HL-60/S4 treated with retinoic acid at 250 ng/mL for 4 days and 3 days (cell line): ENCODE data around the gene ZNF878.
"Not testable (repeated sequence)": the region's sequence is repeated elsewhere in the genome, so short reads cannot be mapped to it uniquely, and the experiment has no call there.

Source experiments
- in situ Hi-C: fragments of 300-500 bp; cut with MboI; formaldehyde crosslinking; loops from 2 replicates; pipeline ENCODE4 v1.7.0; 2022; ENCODE audit warnings: low sequenced_read_pairs

The ZNF878 gene

GRCh38 chr19:12052497-12053169 is at the start of gene ZNF878:
Gene ZNF878 (minus strand): TSS chr19:12052961. CDS start chr19:12052801, 160 bp downstream.
- in situ Hi-C loops = no loop called here

DNA sequence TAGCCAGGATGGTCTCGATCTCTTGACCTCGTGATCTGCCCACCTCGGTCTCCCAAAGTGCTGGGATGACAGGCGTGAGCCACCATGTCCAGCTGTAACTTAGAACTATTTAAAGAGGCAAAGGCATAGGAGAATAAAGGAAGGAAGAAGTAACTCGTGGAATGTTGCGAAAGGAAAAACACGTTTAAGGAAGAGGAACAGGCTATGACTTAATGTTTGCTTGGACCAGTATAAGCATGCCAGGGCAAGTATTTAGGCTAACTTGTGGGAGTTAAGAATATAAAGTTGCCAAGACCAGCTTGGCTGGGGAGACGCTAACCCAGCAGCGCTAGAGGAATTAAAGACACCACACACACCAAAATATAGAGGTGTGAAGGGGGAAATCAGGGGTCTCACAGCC is 45.3 kb upstream of the ZNF878 start:
- in situ Hi-C loops = no loop called here

DNA sequence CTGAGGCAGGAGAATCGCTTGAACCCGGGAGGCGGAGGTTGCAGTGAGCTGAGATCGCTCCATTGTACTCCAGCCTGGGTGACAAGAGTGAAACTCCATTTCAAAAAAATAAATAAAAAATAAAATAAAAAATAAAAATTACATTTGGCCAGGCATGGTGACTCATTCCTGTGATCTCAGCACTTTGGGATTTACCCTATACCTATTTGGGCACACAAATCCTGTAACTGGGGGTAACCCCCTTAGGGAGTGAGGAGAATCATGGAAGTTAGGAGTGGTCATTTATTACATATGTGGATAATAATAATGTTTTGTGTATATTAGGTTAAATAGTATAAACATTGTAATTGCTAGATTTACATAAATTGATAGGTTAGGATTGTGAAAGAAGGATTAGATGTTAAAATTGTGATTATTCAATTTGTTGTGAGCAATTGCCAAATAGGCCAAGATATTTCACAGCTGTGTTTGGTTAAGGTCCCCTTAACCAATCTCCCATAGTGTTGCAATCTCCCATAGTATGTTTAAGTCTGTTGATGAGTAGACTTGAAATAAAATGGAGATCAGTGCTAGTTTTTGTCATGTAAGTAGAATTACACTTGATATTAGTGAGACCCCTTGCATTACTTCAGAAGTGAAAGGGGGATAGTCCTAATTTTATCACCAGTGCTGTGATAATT is 42.5 kb upstream of the ZNF878 start:
- in situ Hi-C loops = no loop called here

GRCh38 chr19:12093777-12094176 is 41.0 kb upstream of the ZNF878 start:
- in situ Hi-C loops = no loop called here

DNA sequence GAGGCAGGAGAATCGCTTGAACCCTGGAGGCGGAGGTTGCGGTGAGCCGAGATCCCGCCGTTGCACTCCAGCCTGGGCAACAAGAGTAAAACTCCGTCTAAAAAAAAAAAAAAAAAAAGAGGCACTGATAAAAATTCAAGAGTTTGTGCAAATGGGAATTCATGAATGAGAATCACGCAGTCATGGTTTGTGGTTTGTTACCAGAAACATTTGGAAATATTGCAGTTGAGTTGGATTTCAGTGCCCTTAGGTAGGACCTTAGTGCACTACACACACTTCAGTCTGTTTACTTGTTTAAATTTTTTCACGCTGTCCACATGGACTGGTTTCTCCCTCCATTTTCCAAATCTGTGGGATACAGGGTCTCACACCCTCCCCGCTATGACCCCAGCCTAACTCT is 40.2 kb upstream of the ZNF878 start:
- in situ Hi-C loops = no loop called here

GRCh38 chr19:12092065-12092867 is 39.5 kb upstream of the ZNF878 start:
- in situ Hi-C loops = no loop called here

- in situ Hi-C loops = no loop called here
Observed at GRCh38 chr19:12090807-12091206, 38.0 kb upstream of the ZNF878 start.

DNA sequence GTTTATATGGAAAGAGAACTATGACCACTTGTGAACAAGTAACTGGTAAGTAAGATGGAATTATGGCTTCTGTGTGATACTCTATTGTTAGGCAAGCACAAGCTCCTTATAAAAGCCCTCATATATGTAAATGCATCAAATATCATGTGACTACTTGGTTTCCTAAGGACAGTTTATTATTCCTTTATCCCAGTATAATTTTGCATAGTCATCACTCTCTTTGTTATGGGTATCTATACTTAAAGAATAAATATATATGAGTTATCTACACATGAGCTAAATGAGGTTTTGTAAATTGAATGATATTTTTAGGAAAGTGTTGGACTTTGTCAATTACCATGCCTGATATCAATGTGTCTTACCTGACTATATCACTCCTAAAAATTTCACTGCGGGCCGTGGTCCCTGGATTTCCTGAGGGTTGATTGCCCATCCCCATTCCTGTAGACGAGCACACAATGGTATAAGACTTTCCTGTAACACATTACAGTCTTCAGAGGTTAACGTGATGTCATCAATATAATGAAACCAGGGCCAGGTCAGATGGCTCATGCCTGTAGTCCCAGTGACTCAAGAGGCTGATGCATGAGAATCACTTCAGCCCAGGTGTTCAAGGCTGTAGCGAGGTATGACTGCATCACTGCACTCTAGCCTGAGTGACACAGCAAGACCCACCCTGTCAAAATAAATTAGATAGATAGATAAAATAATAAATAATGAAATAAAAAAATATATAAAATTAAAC is 32.5 kb upstream of the ZNF878 start:
- in situ Hi-C loops = no loop called here

- in situ Hi-C loops = not testable (repeated sequence)
Observed at GRCh38 chr19:12083336-12083735, 30.6 kb upstream of the ZNF878 start.

DNA sequence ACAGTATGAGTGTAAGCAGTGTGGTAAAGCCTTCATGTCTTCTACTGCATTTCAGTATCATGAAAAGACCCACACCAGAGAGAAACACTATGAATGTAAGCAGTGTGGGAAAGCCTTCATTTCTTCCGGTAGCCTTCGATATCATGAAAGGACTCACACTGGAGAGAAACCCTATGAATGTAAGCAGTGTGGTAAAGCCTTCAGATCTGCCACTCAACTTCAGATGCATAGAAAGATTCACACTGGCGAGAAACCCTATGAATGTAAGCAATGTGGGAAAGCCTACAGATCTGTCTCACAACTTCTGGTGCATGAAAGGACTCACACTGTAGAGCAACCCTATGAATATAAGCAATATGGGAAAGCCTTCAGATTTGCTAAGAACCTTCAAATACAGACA is 24.6 kb upstream of the ZNF878 start:
- in situ Hi-C loops = no loop called here

GRCh38 chr19:12076331-12076730 is 23.6 kb upstream of the ZNF878 start:
- in situ Hi-C loops = not testable (repeated sequence)

DNA sequence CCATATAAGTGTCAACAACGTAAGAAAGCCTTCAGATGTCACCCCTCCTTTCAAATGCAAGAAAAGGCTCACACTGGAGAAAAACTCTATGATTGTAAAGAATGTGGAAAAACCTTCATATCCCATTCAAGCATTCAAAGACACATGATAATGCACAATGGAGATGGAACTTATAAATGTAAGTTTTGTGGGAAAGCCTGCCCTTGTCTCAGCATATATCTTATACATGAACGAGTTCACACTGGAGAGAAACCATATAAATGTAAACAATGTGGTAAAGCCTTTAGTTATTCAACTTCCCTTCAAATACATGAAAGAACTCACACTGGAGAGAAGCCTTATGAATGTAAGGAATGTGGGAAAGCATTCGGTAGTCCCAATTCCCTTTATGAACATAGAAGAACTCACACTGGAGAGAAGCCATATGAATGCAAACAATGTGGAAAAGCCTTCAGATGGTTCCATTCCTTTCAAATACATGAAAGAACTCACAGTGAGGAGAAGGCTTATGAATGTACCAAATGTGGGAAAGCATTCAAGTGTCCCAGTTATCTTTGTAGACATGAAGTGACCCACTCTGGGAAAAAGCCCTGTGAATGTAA is 22.9 kb upstream of the ZNF878 start:
- in situ Hi-C loops = no loop called here

DNA sequence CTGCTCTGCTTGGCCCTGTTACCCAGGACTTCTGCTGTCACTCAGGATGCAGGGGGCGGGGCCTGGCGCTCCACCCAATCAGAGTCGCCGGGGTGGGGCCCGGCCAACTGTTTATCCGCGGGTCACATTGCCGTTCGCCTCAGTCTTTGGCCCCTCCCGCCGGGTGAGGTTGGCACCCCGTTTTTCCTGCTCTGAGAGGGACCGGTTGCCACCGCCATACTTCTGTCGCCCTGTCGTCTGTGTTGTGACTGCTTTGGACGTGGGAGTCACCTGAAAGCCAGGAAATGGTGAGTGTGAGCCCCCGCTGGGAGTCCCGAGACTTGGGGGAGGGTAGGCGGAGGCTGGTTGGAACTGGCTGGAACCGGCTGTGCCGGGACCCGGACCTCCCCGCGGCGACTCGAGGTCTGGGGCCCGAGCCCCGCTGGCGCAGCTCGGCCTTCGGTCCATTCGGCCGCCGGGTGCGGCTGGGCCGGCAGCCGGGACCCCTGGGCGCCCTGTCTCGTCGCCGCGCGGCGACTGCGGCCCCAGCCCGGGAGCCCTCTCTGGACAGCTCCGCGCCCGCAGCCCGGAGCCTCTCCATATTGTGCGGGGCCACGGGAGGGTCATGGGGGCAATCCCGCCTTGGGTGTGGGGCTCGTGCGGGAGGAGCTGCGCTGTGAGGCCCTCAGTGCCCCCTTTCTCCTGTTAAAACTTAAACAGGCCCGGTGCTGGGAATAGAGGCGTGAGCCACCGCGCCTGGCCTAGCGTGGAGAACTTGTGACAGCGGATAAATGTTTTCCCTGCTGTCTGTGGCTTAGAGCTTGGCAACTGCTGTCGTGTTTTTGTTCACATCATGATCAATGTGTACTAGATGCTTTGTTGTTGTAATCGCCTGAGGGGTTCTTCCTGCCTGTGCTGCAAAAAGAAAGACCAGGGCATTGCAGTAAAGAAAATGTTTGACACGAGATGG is 12.1 kb upstream of the ZNF878 start, which contains the start of gene ZNF844:
TSS of gene ZNF844 (plus strand) at position 142 of the 949 bp plus-strand sequence. CDS start at position 285, 143 bp downstream.
- in situ Hi-C loops = no loop called here

DNA sequence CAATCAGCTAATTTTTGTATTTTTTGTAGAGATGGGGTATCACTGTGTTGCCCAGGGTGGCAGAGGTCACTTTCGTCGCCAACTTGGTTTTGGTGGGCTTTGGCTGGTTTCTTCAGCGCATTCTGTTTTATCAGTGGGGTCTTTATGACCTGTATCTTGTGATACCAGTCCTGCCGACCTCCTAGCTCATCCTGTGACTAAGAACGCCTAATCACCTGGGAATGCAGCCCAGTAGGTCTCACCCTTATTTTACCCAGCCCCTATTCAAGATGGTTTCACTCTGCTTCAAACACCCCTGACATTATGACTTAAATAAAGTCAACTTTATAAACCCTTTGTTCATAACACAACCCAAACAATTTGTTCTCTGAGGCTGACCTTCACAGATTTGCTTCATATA is 3.0 kb upstream of the ZNF878 start:
- in situ Hi-C loops = no loop called here

DNA sequence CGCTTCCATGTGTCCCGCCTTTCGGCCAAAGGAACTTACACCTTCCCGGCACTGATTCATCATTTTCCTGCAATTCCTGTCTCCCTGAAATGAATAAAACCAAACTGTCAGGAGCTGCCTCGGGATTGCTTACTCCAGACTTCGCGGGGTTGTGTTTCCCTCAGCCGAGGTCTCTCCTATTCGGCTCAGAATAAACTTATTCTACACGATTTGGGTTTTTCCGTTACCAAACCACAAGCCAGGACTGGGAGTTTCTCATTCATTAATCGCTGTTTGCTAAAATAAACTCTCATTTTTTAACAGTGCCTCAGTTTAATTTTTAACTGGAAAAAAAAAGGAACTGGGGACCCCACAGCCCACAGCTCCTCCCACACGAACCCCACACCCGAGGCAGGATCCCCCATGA is 667 bp downstream of the ZNF878 start:
- in situ Hi-C loops = no loop called here

- in situ Hi-C loops = no loop called here
Observed at GRCh38 chr19:12047868-12048267, 4.9 kb downstream of the ZNF878 start.

DNA sequence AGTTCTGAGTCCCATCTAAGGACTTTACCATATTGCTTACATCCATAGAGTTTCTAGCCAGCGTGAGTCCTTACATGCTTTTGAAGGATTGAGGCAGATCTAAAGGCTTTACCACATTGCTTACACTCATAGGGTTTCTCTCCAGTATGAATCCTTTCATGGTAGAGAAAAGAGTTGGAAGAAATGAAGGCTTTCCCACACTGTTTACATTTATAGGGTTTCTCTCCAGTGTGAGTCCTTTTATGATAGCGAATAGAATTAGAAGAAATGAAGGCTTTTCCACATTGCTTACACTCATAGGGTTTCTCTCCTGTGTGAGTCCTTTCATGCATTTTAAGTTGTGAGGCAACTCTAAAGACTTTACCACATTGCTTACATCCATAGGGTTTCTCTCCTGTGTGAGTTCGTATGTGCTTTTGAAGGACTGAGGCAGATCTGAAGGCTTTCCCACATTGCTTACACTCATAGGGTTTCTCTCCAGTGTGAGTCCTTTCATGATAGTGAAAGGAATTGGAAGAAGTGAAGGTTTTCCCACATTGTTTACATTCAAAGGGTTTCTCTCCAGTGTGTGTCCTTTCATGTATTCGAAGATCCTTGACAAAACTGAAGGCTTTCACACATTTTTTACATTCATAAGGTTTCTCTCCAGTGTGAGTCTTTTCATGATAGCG is 8.9 kb downstream of the ZNF878 start:
- in situ Hi-C loops = no loop called here

DNA sequence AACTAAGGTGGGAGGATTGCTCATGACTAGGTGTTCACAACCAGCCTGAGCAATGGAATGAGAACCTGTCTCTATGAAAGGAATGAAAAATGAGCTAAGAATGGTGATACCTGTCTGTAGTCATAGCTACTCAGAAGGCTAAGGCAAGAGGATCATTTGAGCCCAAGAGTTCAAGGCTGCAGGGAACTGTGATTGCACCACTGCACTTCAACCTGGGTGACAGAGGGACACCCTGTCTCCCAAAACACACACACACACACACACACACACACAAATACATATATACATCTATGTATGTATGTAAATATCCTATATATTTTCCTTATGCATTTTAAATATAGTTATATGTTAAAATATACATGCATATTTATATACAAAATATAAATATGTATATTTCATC is 9.9 kb downstream of the ZNF878 start:
- in situ Hi-C loops = no loop called here
